ENCODE data around the gene TMPRSS4. TPM values are rescaled to one million over a fixed set of nuclear protein-coding genes. Genes with fewer than 3 reads are reported as not detected.

The TMPRSS4 gene
- total and polyA plus RNA-seq, 9 of the 15 experiments (the other 6 are each of a cell fraction or from before 2014, with no cell fraction given), result 4.0 to 10.0 (median 5.6) TPM

DNA sequence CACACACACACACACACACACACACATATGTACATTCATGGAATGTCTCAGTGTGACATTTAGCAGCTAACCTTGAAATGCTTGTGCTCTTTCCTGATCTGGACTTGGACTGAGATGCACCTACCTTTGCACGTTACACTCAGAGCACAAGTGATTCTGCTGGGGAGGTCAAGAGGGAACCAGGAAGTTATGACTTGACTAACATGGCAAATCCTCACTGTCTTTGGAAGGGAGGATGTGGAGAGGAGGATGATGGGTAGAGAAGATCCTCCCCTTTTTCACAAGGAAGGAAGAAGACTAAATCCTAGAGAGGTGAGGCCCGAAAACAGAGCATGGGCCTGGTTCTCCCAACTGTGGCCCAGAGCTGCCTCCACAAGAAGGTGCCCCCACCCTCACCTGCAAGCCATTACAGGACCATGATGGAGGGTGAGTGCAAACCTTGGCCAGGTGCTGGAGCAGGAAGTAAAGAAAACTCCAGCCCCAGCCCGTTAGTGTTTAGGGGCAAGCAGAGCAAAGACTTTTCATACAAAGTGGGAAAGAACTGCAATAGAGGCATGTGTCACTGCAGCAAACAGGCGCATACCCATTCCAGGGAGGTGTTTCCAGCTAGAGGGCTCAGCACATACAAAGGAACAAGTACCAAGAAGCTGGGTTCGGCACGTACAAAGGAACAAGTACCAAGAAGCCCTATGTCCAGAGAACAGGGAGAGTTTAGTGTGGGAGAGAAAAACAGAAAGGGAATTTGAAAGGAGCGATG, 49.4 kb downstream of the TMPRSS4 start (continued):
- TF ChIP-seq, protein P1, sequence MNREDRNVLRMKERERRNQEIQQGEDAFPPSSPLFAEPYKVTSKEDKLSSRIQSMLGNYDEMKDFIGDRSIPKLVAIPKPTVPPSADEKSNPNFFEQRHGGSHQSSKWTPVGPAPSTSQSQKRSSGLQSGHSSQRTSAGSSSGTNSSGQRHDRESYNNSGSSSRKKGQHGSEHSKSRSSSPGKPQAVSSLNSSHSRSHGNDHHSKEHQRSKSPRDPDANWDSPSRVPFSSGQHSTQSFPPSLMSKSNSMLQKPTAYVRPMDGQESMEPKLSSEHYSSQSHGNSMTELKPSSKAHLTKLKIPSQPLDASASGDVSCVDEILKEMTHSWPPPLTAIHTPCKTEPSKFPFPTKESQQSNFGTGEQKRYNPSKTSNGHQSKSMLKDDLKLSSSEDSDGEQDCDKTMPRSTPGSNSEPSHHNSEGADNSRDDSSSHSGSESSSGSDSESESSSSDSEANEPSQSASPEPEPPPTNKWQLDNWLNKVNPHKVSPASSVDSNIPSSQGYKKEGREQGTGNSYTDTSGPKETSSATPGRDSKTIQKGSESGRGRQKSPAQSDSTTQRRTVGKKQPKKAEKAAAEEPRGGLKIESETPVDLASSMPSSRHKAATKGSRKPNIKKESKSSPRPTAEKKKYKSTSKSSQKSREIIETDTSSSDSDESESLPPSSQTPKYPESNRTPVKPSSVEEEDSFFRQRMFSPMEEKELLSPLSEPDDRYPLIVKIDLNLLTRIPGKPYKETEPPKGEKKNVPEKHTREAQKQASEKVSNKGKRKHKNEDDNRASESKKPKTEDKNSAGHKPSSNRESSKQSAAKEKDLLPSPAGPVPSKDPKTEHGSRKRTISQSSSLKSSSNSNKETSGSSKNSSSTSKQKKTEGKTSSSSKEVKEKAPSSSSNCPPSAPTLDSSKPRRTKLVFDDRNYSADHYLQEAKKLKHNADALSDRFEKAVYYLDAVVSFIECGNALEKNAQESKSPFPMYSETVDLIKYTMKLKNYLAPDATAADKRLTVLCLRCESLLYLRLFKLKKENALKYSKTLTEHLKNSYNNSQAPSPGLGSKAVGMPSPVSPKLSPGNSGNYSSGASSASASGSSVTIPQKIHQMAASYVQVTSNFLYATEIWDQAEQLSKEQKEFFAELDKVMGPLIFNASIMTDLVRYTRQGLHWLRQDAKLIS (CRISPR knock-in tag; IDR thresholded peaks at IDR 0.05), result no peak
- TF ChIP-seq SNIP1 (IDR thresholded peaks at IDR 0.05; ENCODE audit: low read depth) (no peak), NFIC (IDR thresholded peaks at IDR 0.05) (no peak), DACH1 (IDR thresholded peaks at IDR 0.05; ENCODE audit: partially characterized antibody) (no peak), GABPB2 (CRISPR knock-in tag; conservative IDR thresholded peaks at IDR 0.05) (no peak)
- TF ChIP-seq, protein P2, sequence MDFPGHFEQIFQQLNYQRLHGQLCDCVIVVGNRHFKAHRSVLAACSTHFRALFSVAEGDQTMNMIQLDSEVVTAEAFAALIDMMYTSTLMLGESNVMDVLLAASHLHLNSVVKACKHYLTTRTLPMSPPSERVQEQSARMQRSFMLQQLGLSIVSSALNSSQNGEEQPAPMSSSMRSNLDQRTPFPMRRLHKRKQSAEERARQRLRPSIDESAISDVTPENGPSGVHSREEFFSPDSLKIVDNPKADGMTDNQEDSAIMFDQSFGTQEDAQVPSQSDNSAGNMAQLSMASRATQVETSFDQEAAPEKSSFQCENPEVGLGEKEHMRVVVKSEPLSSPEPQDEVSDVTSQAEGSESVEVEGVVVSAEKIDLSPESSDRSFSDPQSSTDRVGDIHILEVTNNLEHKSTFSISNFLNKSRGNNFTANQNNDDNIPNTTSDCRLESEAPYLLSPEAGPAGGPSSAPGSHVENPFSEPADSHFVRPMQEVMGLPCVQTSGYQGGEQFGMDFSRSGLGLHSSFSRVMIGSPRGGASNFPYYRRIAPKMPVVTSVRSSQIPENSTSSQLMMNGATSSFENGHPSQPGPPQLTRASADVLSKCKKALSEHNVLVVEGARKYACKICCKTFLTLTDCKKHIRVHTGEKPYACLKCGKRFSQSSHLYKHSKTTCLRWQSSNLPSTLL (IDR thresholded peaks at IDR 0.05), result no peak
- TF ChIP-seq, protein P3, sequence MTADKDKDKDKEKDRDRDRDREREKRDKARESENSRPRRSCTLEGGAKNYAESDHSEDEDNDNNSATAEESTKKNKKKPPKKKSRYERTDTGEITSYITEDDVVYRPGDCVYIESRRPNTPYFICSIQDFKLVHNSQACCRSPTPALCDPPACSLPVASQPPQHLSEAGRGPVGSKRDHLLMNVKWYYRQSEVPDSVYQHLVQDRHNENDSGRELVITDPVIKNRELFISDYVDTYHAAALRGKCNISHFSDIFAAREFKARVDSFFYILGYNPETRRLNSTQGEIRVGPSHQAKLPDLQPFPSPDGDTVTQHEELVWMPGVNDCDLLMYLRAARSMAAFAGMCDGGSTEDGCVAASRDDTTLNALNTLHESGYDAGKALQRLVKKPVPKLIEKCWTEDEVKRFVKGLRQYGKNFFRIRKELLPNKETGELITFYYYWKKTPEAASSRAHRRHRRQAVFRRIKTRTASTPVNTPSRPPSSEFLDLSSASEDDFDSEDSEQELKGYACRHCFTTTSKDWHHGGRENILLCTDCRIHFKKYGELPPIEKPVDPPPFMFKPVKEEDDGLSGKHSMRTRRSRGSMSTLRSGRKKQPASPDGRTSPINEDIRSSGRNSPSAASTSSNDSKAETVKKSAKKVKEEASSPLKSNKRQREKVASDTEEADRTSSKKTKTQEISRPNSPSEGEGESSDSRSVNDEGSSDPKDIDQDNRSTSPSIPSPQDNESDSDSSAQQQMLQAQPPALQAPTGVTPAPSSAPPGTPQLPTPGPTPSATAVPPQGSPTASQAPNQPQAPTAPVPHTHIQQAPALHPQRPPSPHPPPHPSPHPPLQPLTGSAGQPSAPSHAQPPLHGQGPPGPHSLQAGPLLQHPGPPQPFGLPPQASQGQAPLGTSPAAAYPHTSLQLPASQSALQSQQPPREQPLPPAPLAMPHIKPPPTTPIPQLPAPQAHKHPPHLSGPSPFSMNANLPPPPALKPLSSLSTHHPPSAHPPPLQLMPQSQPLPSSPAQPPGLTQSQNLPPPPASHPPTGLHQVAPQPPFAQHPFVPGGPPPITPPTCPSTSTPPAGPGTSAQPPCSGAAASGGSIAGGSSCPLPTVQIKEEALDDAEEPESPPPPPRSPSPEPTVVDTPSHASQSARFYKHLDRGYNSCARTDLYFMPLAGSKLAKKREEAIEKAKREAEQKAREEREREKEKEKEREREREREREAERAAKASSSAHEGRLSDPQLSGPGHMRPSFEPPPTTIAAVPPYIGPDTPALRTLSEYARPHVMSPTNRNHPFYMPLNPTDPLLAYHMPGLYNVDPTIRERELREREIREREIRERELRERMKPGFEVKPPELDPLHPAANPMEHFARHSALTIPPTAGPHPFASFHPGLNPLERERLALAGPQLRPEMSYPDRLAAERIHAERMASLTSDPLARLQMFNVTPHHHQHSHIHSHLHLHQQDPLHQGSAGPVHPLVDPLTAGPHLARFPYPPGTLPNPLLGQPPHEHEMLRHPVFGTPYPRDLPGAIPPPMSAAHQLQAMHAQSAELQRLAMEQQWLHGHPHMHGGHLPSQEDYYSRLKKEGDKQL (CRISPR knock-in tag; IDR thresholded peaks at IDR 0.05; ENCODE audit: borderline replicate concordance), result no peak
